HG02870 (cell line): ENCODE results near the gene CLPX.
"Not testable (repeated sequence)": the region's sequence is repeated elsewhere in the genome, so short reads cannot be mapped to it uniquely, and the experiment has no call there.

Experiments
- ATAC-seq: cut with Tn5 transposase; IDR thresholded peaks from one replicate; pipeline ENCODE4 v1.9.1; 2021; ENCODE audit warnings: mild to moderate bottlenecking, moderate library complexity; ENCODE audit not compliant: unreplicated experiment

CLPX gene

DNA sequence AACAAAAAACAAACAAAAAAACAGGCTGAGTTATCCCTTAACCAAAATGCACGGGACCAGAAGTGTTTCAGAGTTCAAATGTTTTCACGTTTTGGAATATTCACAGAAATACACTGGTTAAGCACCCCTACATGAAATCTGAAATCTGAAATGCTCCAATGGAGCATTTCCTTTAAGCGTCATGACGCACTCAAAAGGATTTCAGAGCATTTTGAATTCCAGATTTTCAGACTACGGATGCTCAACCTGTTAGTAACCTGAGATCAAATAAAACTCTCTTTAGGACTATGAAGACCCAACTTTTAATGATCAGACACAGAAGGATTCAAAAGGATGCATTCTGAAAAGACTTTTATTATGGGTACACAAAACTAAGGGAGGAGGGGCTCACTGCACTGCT is 9.6 kb downstream of the CLPX start:
- no peak for ATAC-seq

DNA sequence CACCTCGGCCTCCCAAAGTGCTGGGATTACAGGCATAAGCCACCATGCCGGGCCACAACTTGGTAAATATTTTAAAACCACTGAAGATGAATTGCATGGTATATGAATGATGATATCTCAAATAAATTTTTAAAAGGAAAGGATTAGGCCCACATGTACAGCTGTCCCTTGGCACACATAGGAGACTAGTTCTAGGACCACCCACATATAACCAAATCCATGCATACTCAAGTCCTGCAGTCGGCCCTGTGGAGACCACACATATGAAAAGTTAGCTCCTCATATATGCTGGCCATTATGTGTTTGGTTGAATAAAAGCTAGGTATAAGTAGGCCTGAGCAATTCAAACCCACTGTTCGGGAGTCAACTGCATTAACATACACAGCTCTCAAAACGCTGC is 10.6 kb downstream of the CLPX start:
- no peak for ATAC-seq

DNA sequence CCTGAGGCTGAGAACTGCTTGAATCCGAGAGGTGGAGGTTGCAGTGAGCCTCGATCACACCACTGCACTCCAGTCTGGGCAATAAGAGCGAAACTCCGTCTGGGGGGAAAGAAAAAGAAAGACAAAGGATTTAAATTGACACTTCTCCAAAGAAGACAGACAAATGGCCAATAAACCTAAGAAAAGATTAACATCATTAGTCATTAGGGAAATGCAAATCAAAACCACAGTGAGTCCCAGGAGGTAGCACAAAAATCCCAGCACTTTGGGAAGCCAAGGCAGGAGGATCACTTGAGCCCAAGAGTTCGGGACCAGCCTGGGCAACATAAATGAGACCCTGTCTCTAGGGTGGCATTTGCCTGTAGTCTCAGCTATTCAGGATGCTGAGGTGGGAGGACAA is 12.6 kb downstream of the CLPX start:
- ATAC-seq, result no peak

DNA sequence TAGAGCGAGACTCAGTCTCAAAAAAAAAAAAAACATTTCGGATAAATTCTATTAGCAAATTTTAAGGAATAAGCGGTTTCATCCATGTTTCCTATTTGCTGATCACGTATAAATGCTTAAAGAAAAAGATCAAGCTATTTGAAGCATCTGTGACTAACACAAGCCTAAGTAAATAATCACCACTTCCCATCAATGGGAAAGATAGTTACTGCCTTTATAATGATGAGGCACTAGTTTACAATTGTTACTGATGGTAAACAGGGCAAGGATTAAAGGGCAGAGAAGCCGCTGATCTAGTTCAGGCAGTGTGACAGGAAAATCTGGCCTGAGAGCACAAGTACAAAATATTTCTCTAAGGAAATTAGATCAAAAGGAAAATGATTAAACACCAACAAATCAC is 13.7 kb downstream of the CLPX start:
- no peak for ATAC-seq

DNA sequence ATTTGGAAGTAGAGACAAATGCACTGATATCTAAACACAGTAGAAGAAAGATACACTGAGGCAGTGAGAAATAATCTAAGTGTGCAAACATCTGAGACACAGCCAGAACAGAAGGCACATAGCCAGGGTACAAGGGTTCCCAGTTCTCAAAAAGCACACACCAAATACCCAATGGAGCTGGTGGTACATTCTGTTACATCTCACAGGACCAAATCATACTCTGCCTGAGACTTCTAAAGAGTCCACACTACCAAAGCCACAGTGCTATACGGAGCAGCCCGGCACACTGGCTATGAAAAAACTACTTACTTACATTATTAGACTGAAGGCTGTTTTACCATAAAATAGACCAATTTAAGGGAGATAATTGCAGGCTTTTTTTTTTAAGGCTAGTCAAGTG is 19.3 kb downstream of the CLPX start:
- ATAC-seq, result no peak

DNA sequence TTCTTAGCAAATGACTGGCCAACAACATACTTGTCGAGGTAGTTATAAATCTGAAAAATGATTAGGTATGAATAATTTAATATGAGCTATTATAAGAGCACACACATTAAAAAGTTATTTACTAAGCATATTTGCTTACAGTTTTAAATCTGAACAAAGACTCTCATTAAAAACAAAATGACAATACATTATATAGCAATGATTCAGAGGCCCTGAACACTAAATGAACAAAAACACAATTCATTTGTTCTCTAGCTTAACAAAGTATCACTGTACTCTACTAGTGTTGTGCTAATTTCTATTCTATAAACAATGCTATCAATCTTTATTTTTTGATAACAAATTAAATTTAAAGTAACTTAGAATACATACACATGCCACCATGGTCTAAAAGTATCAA is 21.0 kb downstream of the CLPX start:
- ATAC-seq, result no peak

DNA sequence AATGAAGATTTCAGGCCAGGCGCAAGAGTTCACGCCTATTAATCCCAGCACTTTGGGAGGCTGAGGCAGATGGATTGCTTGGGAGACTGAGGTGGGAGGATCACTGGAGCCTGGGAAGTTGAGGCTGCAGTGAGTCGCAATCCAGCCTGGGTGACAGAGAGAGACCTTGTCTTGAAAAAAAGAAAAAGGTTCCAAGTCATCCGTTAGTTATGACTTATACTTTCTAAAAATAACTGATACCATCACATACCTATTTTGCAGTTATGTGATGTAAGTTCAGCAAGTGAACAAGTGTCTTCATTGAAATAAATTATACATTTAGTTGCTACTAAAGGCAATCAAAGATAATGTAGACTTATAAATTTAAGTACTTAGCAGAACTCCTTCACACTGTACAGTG is 22.1 kb downstream of the CLPX start:
- no peak for ATAC-seq

DNA sequence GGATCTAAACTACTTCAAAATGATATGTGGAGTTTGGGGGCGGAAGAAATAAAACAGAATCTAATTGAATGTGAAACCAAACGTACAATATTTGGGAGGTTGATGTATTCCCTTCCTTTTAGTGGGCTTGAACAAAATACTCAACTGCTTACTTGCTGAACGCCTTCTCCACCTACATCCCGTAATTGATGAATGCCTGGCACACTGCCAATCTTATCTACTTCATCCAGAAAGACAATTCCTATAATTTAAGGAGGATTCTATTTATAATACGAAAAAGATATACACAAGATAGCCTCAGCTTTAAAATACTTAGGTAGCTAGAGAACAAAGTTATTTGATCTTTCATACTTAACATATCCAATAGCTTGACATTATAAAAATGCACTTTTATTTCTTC is 28.4 kb downstream of the CLPX start:
- ATAC-seq, result no peak

DNA sequence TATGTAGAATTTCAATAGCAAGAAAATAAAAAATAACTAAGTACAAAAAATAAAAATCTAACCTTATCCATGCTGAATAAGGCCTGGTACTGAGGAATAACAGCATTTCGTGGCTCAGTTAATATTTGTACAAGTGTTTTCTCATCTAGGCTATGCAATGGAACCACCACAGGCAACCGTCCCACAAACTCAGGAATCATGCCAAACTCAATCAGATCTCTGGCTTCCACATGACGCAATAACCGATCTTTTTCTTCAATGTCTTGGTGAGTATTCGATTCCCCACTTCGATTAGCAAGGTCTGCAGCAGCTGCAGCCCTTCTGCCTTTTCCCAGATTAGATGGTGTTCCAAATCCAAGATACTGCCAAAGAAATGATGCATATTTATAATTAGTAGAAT is 30.4 kb downstream of the CLPX start:
- ATAC-seq, result no peak

DNA sequence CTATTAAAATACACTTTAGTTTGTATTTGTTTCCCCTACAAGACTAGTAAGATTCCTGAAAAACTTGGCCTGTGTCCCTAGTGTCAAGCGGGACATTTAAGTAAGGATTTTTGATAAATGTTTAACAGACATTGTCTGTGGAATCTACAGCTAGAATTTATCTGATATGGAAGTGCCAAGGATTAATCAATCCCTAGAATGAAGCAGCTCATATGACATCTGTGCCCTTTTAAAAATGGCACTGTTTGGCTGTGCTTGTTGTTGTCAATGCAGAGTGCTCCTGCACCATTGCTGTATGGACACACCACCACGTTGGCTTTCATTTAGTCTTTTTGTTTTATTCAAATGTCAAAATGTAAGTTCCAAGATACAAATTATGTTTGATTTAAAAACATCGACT is 37.2 kb downstream of the CLPX start:
- no peak for ATAC-seq

DNA sequence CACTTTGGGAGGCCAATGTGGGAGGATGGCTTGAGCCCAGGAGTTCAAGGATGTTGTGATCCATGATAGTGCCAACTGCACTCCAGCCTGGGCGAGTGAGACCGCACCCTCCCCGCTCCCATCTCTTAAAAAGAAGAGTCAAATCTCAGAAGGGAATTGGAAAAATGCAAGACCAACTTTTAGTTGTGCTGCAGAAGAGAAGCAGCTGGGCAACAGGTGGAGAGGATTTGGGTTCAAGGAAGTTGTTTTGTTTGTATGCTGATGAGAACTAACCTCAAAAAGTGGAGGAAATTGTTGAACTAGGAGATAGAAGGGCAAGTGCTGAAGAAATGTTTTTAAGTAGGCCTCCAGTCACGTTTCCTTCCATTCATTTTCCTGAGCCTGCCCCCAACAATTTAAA is 38.7 kb downstream of the CLPX start:
- ATAC-seq, result no peak

DNA sequence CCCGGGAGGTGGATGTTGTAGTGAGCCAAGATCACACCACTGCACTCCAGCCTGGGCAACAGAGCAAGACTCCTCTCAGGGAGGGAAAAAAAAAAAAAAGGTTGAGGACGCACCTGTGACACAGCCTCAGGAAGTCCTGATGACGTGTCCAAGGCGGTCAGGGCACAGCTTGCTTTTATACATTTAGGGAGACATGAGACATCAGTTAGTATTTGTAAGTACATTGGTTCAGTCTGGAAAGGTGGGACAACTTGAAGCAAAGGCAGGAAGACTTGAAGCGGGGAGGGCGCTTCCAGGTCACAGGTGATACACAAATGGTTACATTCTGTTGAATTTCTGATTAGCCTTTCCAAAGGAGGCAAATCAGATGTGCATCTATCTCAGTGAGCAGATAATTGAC is 46.5 kb downstream of the CLPX start:
- ATAC-seq, result not testable (repeated sequence)

DNA sequence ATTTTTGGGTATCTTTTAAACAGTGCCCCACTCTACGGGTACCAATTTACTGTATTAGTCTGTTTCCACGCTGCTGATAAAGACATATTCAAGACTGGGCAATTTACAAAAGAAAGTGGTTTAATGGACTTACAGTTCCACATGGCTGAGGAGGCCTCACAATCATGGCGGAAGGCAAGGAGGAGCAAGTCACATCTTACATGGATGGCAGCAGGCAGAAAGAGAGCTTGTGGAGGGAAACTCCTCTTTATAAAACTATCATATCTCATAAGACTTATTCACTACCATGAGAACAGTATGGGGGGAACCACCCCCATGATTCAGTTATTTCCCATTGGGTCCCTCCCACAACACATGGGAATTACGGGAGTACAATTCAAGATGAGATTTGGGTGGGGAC is 47.2 kb downstream of the CLPX start:
- not testable (repeated sequence) for ATAC-seq

DNA sequence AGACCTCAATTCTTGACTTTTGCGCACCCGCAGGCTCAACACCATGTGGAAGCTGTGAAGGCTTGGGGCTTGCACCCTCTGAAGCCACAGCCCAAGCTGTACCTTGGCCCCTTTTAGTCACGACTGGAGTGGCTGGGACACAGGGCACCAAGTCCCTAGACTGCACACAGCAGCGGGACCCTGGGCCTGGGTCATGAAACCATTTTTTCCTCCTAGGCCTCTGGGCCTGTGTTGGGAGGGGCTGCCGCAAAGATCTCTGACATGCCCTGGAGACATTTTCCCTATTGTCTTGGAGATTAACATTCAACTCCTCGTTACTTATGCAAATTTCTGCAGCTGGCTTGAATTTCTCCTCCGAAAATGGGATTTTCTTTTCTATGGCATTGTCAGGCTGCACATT is 48.1 kb downstream of the CLPX start:
- not testable (repeated sequence) for ATAC-seq

DNA sequence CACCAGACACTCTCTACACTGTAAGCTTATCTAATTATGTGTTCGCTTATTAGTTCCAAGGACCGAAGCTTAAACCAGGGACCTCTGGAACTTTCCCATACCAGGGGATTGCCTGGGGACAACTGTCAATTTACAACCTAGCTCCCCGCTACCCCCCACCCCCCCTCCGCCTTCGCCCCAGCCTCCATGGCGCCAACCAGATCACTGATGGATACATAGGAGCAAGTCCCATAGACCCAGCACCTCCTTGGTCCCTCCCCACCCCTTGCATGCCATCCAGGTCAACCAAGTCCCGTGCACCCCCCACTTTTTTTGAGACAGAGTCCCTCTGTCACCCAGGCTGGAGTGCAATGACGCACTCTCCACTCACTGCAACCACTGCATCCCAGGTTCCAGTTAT is 50.6 kb downstream of the CLPX start:
- ATAC-seq, result no peak

DNA sequence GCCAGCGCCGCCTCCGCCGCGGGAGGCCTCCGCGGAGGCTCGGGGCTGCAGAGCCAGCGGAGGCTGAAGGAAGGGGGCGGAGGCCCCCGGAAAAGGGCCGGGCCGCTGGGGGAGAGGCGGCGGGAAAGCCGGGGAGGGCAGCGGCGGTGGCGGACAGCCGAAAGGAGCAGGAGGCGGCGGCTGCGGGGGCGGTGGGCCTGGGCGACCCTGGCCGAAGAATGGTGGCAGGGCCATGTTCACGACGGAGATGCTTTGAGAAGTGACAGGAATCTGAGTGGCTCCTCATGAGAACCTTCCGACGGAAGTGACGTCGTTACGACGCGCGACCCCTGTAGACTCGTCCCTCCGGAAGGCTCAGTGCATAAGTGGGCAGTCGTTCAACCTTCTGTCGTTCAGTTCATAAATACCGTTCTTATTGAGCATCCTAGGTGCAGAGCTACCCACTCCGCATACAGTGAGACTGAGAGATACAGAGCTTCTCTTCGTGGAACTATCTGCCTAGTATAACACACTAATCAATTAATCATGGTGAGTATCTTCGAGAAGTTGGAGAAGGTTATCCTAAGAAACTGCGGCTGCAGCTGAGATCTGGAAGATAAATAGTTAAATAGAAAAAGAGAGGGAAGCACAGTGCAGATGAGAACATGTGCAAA is 51.5 kb downstream of the CLPX start, which contains the start of gene PDCD7:
Gene PDCD7, minus strand, starts transcription at position 261 of the 653 bp plus-strand sequence. Its CDS starts 27 bp downstream, at position 234.
- peak; percentile 89 for ATAC-seq

DNA sequence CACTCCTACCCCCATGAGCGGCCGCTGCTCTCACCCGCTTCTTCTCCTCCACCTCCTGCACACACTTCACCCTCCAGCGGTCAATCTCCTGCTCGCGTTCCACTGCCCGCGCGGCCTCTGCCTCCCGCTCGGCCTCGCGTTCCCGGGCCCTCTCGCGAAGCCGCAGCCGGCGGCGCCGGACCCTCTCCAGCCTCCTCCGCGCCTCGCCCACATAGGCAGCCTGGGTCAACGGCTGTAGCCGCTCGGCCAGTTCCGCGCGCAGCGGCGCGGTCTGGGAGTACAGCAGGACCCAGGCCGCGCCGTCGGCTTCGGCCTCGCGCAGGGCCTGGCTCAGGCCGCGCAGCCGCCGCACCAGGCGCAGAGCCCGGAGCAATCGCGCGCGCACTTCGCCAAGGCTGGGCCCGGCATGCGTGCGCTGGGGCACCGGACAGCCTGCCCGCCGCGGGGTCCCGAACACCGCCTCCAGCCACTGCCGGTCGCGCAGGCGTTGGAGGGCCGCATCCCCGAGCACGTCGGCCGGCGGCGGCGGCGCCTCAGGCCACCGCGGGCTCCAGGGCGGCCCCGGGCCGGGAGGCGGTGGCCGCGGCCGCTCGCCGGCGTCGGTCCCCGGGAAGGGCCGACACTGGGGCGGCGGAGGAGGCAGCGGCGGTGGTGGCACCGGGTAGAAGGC is 52.1 kb downstream of the CLPX start:
- peak; percentile 24 for ATAC-seq

DNA sequence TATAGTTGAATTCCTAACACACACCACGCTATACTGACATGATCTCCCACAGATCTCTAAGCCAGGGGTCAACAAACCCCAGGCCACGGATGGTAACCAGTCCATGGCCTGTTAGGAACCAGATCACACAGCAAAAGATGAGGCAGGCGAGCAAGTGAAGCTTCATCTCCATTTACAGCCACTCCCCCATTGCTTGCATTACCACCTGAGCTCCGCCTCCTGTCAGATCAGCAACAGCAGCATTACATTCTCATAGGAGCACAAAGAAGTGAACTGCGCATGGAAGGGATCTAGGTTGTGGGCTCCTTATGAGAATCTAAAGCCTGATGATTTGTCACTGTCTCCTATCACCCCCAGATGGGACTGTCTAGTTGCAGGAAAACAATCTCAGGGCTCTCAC is 54.2 kb downstream of the CLPX start:
- ATAC-seq, result no peak

DNA sequence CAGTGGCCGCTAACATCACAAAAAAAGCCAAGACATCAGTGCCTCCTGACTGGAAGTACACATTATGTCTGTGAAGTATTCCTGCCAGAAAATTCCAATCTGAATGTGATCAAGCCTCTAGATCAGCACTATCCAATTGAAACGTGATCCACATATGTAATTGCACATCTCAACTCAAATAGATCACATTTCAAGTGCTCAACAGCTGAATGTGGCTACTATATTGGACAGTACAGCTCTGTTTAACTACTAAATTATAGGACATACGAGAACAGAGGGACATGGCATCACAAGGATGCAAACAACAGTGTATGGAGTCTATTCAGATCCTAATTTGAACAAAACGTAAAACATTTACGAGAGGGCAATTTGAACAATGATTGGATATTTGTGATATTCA is 69.6 kb downstream of the CLPX start:
- no peak for ATAC-seq

DNA sequence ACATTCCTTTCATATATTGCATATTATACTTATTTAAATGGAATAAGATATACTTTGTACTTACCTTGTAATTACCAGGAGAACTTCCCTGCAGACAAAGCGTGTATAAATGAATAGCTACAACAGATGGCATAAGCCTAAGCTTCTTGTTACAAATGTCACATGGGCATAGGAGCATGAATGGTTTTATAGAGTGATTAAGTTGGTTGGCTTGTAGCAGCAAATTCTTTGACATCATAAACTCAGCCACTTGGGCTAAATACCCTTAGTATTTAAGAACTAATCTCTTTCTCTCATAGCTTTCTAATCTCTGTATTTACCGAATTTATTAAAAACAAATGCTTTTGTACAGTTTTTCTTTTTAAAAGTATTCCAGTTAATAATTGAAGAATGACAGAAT is 70.1 kb downstream of the CLPX start, which contains the start of gene UBAP1L:
Gene UBAP1L, minus strand, starts transcription at position 115 of the 400 bp plus-strand sequence. CDS start 8,985 bp downstream, outside the sequence.
- no peak for ATAC-seq

DNA sequence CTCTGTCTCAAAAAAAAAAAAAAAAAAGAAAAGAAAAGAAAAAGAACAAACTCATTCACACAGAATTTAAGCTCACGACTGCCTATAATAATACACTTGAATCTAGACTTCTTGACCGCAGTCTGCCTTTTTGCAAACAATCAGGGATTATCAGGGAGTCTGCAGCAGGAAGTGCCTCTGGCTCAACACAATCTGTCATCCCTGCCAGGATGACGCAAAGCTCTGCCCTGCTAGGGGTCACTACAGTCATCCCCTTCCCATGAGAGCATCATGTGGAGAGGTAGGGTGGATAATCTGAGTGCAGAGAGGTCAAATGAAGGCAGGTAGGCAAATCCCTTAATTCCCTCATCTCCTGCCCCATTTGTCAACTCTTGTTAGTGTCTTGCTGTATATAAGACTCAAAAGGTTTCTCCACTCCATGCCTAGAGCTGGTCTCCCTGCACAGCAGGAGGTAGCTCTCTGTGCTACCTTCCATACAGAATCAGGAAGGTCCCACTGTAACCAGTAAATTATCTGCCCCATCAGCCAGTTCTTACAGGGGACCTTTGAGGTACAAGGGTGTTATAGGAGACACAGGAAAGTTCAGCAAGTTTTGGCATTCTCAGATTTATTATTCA is 74.4 kb downstream of the CLPX start:
- ATAC-seq, result no peak

DNA sequence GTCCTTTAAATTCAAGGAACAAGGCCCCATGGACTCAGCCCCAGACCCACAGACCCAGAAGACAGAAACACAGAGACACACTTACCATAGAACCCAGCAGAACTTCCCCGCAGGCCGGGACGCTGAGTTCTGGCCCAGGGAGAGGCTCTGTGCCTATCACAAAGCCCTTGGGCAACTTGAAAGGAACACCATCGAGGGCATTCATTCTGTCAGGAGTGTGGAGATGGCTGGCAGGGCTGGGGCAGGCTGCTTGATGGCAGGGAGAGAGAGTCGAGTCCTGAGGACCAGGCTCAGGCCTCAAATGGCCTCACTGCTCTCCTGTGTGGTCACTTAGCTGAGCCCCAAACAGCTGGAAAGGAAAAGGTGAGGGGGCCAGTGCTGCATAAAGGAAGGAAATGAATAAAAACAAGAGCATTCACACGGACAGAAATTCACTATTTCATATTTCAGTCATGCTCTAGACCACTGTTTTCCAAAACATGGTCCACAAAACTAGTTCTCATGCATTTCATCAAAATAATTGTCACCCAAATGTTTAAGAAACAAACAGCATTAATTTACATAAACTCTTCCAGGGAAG is 79.0 kb downstream of the CLPX start:
- no peak for ATAC-seq
